Measurements from ENCODE around the gene CCDC134. TPM values are rescaled to one million over a fixed set of nuclear protein-coding genes. Genes with fewer than 3 reads are reported as not detected.

The CCDC134 gene
- total RNA-seq, 1 experiment from 2014 or later: 20.1 TPM

DNA sequence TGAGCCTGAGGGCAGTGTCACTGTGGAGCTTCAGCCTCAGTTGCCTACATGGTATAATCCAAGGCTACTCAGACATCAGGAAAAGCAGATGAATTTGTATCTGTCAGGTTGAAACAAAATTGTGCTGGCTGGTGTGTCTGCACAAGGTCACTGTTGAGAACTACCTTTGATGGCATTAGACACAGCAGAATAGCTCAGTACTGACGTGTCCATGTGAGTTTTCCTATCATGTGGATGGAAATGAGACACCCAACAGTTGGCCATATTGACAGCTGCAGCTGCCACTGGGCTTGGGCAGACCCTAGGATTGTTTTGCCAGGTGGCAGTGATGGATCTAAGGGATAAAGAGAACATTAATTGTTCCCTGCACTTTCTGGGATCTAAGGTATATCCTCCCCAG is 15.8 kb downstream of the CCDC134 start:
- no peak for DNase-seq
- Mint-ChIP-seq H3K27me3 (ENCODE audit: unreplicated experiment) (no peaks in the 10 kb centered on the region), H3K4me3 (ENCODE audit: low read depth, unreplicated experiment) (no peak overlapping the region), H3K9me3 (ENCODE audit: low read depth, unreplicated experiment) (no peaks in the 10 kb centered on the region), H3K27ac (ENCODE audit: unreplicated experiment) (no peak overlapping the region), H3K4me1 (ENCODE audit: low read depth, unreplicated experiment) (no peaks in the 10 kb centered on the region), H3K36me3 (ENCODE audit: insufficient read depth, unreplicated experiment) (peaks cover 14% of the 10 kb centered on the region)
- CTCF ChIA-PET: no interaction called here
- intact Hi-C loops (cut with micrococcal nuclease; ENCODE audit: unreplicated experiment): no loop called here
- TF ChIP-seq, protein P1, sequence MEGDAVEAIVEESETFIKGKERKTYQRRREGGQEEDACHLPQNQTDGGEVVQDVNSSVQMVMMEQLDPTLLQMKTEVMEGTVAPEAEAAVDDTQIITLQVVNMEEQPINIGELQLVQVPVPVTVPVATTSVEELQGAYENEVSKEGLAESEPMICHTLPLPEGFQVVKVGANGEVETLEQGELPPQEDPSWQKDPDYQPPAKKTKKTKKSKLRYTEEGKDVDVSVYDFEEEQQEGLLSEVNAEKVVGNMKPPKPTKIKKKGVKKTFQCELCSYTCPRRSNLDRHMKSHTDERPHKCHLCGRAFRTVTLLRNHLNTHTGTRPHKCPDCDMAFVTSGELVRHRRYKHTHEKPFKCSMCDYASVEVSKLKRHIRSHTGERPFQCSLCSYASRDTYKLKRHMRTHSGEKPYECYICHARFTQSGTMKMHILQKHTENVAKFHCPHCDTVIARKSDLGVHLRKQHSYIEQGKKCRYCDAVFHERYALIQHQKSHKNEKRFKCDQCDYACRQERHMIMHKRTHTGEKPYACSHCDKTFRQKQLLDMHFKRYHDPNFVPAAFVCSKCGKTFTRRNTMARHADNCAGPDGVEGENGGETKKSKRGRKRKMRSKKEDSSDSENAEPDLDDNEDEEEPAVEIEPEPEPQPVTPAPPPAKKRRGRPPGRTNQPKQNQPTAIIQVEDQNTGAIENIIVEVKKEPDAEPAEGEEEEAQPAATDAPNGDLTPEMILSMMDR (IDR thresholded peaks at IDR 0.05; ENCODE audit: unreplicated experiment): no peak
- BruUV-seq (replicated peaks): no TSS peak

DNA sequence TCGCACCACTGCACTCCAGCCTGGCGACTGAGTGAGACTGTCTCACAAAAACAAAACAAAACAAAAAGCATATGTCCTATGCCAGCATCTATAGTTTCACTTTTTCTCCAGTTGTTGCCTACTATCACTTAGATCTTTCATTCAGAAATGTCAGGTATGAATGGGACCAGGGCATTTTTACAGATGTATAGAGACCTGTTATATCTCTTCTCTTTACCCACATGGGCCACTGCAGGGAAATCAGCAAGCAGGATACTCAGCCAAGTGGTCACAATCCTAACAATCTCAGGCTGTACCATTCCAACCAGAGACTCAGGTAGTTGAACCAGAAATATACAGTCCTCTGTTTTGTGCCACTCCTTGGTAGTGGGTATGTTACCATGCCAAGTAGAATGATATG is 16.4 kb downstream of the CCDC134 start:
- no peak for DNase-seq
- H3K36me3 Mint-ChIP-seq (ENCODE audit: insufficient read depth, unreplicated experiment): peaks cover 8% of the 10 kb centered on the region

DNA sequence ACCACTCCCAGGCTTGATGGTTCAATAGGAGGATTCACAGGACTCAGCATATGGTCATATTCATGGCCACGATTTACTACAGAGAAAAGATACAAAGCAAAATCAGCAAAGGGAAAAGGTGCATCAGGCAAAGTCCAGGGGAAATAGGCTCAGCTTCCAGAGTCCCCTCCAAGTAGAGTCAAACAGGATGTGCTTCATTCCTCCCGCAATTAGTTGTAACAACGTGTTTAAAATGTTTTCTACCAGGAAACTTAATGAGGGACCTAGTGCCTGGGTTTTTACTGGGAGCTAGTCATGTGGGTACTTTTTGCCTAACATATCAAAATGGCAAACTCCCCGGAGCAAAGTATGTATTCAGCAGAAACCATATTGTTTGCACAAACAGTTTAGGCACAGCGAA is 17.5 kb downstream of the CCDC134 start:
- peaks cover 4% of the 10 kb centered on the region for H3K36me3 Mint-ChIP-seq (ENCODE audit: insufficient read depth, unreplicated experiment)
- intact Hi-C loops (cut with micrococcal nuclease; ENCODE audit: unreplicated experiment): no loop called here
- CTCF ChIA-PET: interaction anchor here (1.2 kb wide), 1 partner anchor 8 kb away, joined by 5 read pairs; no protein-coding TSS in a partner anchor
- no peak overlapping the region for H3K27ac Mint-ChIP-seq (ENCODE audit: unreplicated experiment)
- H3K4me3 Mint-ChIP-seq (ENCODE audit: low read depth, unreplicated experiment): no peak overlapping the region
- TF ChIP-seq, protein P1 (IDR thresholded peaks at IDR 0.05; ENCODE audit: unreplicated experiment): no peak
- H3K27me3 Mint-ChIP-seq (ENCODE audit: unreplicated experiment): no peaks in the 10 kb centered on the region
- H3K4me1 Mint-ChIP-seq (ENCODE audit: low read depth, unreplicated experiment): peaks cover 11% of the 10 kb centered on the region
- DNase-seq: no peak
- no TSS peak for BruUV-seq (replicated peaks)
- no peaks in the 10 kb centered on the region for H3K9me3 Mint-ChIP-seq (ENCODE audit: low read depth, unreplicated experiment)

More for the DNA sequence above, 16.4 kb downstream of the CCDC134 start:
- Mint-ChIP-seq H3K27me3 (ENCODE audit: unreplicated experiment) (no peaks in the 10 kb centered on the region), H3K4me3 (ENCODE audit: low read depth, unreplicated experiment) (no peak overlapping the region), H3K9me3 (ENCODE audit: low read depth, unreplicated experiment) (no peaks in the 10 kb centered on the region), H3K4me1 (ENCODE audit: low read depth, unreplicated experiment) (peaks cover 3% of the 10 kb centered on the region), H3K27ac (ENCODE audit: unreplicated experiment) (no peak overlapping the region)
- no TSS peak for BruUV-seq (replicated peaks)
- CTCF ChIA-PET: no interaction called here
- TF ChIP-seq, protein P1 (IDR thresholded peaks at IDR 0.05; ENCODE audit: unreplicated experiment): no peak
- intact Hi-C loops (cut with micrococcal nuclease; ENCODE audit: unreplicated experiment): no loop called here

DNA sequence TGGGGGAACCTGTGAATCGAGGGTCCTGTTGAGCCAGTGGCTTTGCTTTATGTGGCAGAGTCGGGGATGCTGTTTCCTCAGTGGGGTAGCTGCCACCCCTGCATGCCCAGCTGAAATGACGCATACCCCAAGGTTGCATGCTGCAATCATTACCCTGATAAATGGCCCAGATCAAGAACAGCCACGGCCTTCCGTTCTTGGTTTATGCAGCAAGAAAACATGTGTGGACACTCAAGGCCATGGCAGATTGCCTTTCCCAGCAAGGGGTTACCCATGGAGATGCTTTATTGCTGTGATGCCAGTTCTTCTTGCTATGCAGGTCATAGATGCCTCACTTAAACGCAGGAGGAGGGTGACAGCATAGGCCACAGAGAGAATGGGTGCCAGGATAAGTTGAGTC is 18.1 kb downstream of the CCDC134 start:
- H3K4me3 Mint-ChIP-seq (ENCODE audit: low read depth, unreplicated experiment): no peak overlapping the region
- TF ChIP-seq, protein P1 (IDR thresholded peaks at IDR 0.05; ENCODE audit: unreplicated experiment): no peak
- peaks cover 4% of the 10 kb centered on the region for H3K36me3 Mint-ChIP-seq (ENCODE audit: insufficient read depth, unreplicated experiment)
- H3K27me3 Mint-ChIP-seq (ENCODE audit: unreplicated experiment): no peaks in the 10 kb centered on the region
- peaks cover 11% of the 10 kb centered on the region for H3K4me1 Mint-ChIP-seq (ENCODE audit: low read depth, unreplicated experiment)
- CTCF ChIA-PET: interaction anchor here (1.2 kb wide), 1 partner anchor 9 kb away, joined by 5 read pairs; no protein-coding TSS in a partner anchor
- no peak overlapping the region for H3K27ac Mint-ChIP-seq (ENCODE audit: unreplicated experiment)
- no peak for DNase-seq
- no peaks in the 10 kb centered on the region for H3K9me3 Mint-ChIP-seq (ENCODE audit: low read depth, unreplicated experiment)
- intact Hi-C loops (cut with micrococcal nuclease; ENCODE audit: unreplicated experiment): no loop called here
- BruUV-seq (replicated peaks): no TSS peak
